Neutrophil (primary cell): ENCODE data around the gene SH3RF3.

Experiments
- H3K27ac ChIP-seq: fragments of 200-600 bp; sonication (generic); 2 replicates; pipeline ENCODE4 v1.5.1; 2016; ENCODE audit warnings: mild to moderate bottlenecking, moderate library complexity
- H3K27me3 ChIP-seq: fragments of 200-600 bp; sonication (generic); 2 replicates; pipeline ENCODE4 v1.6.0; 2016; ENCODE audit warnings: mild to moderate bottlenecking
- H3K36me3 ChIP-seq: fragments of 200-600 bp; sonication (generic); 2 replicates; pipeline ENCODE4 v1.5.1; 2017
- H3K4me1 ChIP-seq, 2 experiments: fragments of 200-600 bp in 1 of 2; sonication (generic) in 1 of 2; 1 replicate in 1 of 2; 2 replicates in 1 of 2; pipeline versions ENCODE4 v1.5.1 to v1.6.1; 2013 to 2016; ENCODE audit warnings: low read depth in 1 of 2, low read length in 1 of 2, mild to moderate bottlenecking in 1 of 2, moderate library complexity in 1 of 2; ENCODE audit not compliant: control insufficient read depth in 1 of 2, insufficient read depth in 1 of 2
- H3K4me3 ChIP-seq, 2 experiments: fragments of 200-600 bp in 1 of 2; sonication (generic) in 1 of 2; 1 replicate in 1 of 2; 2 replicates in 1 of 2; pipeline ENCODE4 v1.5.1; 2013 to 2016; ENCODE audit warnings: low read depth in 1 of 2, low read length in 1 of 2, mild to moderate bottlenecking in 1 of 2, moderate library complexity in 1 of 2
- H3K9me3 ChIP-seq: fragments of 200-600 bp; sonication (generic); 2 replicates; pipeline ENCODE4 v1.5.1; 2016
- CTCF ChIP-seq: fragments of 200-600 bp; sonication (generic); IDR thresholded peaks from 2 replicates; pipeline ENCODE4 v1.5.1; 2016; ENCODE audit warnings: antibody characterized with exemption

SH3RF3 gene

GRCh38 chr2:109500910-109501309 lies 371.9 kb downstream of the SH3RF3 start:
- Histone ChIP-seq H3K27ac (no peak overlapping the region), H3K27me3 (no peaks in the 10 kb centered on the region), H3K36me3 (peaks cover 8% of the 10 kb centered on the region), H3K4me1 (no peaks in the 10 kb centered on the region), H3K4me3 (no peak overlapping the region), H3K9me3 (no peaks in the 10 kb centered on the region)
- TF ChIP-seq CTCF, result no peak

DNA sequence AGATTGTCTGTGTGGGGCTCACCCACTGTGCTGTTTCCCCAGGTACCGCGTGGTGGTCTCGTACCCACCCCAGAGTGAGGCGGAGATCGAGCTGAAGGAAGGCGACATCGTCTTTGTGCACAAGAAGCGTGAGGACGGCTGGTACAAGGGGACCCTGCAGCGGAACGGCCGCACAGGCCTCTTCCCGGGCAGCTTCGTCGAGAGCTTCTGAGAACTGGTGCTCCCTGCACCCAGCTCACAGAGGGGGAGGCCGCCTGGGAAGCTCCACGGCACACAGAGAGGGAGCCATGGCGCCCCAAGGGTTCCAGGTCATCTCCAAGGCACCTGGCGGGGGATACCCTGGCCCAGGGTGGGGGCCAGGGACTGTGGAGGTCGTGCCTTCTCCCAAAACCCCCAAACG lies 372.5 kb downstream of the SH3RF3 start:
- Histone ChIP-seq H3K9me3 (no peaks in the 10 kb centered on the region), H3K4me3 (no peak overlapping the region), H3K27ac (no peak overlapping the region), H3K4me1 (no peaks in the 10 kb centered on the region), H3K36me3 (peaks cover 8% of the 10 kb centered on the region), H3K27me3 (no peaks in the 10 kb centered on the region)
- no peak for TF ChIP-seq CTCF

- Histone ChIP-seq H3K9me3 (no peaks in the 10 kb centered on the region), H3K4me1 (no peaks in the 10 kb centered on the region)
Measured at GRCh38 chr2:109503191-109503590, 374.2 kb downstream of the SH3RF3 start.

DNA sequence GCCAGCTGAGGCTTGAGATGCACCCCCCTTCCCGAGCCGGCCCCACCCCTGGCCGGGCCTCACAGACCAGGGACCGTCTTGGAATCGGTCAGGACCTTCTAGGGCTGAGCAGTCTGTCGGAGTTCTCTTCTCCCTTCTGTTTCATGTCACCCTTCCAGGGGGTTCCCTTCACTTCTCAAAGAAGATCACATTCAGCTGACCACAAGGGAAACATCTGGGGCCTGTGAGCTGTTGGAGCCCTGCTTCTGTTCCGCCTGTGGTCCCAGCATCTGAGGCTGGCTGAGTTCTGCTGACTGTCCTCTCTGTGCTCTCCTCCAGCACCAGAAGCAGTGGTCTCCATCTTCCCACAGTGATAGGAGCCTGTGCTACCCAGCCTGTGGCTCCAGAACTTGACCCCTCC lies 378.2 kb downstream of the SH3RF3 start:
- Histone ChIP-seq H3K4me3 (no peak overlapping the region), H3K27me3 (no peaks in the 10 kb centered on the region), H3K9me3 (no peaks in the 10 kb centered on the region), H3K27ac (no peak overlapping the region), H3K4me1 (no peaks in the 10 kb centered on the region), H3K36me3 (no peaks in the 10 kb centered on the region)
- TF ChIP-seq CTCF, result no peak

More at GRCh38 chr2:109503191-109503590, 374.2 kb downstream of the SH3RF3 start:
- H3K36me3 ChIP-seq, result peaks cover 8% of the 10 kb centered on the region
- no peak overlapping the region for H3K27ac ChIP-seq
- H3K4me3 ChIP-seq, result no peak overlapping the region
- H3K27me3 ChIP-seq, result no peaks in the 10 kb centered on the region
- no peak for TF ChIP-seq CTCF

GRCh38 chr2:109507828-109508227 lies 378.8 kb downstream of the SH3RF3 start:
- no peaks in the 10 kb centered on the region for H3K4me1 ChIP-seq
- H3K4me3 ChIP-seq, result no peak overlapping the region
- H3K9me3 ChIP-seq, result no peaks in the 10 kb centered on the region
- H3K36me3 ChIP-seq, result no peaks in the 10 kb centered on the region
- H3K27ac ChIP-seq, result no peak overlapping the region
- H3K27me3 ChIP-seq, result no peaks in the 10 kb centered on the region
- no peak for TF ChIP-seq CTCF

- no peak overlapping the region for H3K27ac ChIP-seq
- no peak for TF ChIP-seq CTCF
- H3K9me3 ChIP-seq, result no peaks in the 10 kb centered on the region
- H3K4me3 ChIP-seq, result no peak overlapping the region
- no peaks in the 10 kb centered on the region for H3K27me3 ChIP-seq
- no peaks in the 10 kb centered on the region for H3K36me3 ChIP-seq
- no peaks in the 10 kb centered on the region for H3K4me1 ChIP-seq
Measured at GRCh38 chr2:109508556-109508955, 379.6 kb downstream of the SH3RF3 start.
